D341Med (cell line): ENCODE data around the gene NR1H2.
"Not testable (repeated sequence)": the region's sequence is repeated elsewhere in the genome, so short reads cannot be mapped to it uniquely, and the experiment has no call there.

Source experiments
- DNase-seq: peaks from one replicate; pipeline ENCODE4 v3.0.0; 2012; ENCODE audit warnings: low spot score

The NR1H2 gene

GRCh38 chr19:50376166-50377050 is at the start of gene NR1H2:
NR1H2 (plus strand) TSS chr19:50376457; CDS start chr19:50377606, 1,149 bp downstream.
- peak; percentile 93 for DNase-seq

- no peak for DNase-seq
Observed at GRCh38 chr19:50327013-50327412, 49.2 kb upstream of the NR1H2 start.

GRCh38 chr19:50327461-50328223 is 48.6 kb upstream of the NR1H2 start:
- DNase-seq = no peak

- DNase-seq = peak; percentile 71
Observed at GRCh38 chr19:50328224-50328872, 47.9 kb upstream of the NR1H2 start.

- no peak for DNase-seq
Observed at GRCh38 chr19:50328873-50329145, 47.4 kb upstream of the NR1H2 start.

- DNase-seq = peak; percentile 93
Observed at GRCh38 chr19:50329146-50329925, 46.9 kb upstream of the NR1H2 start, which contains the start of gene KCNC3. KCNC3 (minus strand) TSS chr19:50329377; CDS start chr19:50329082, 295 bp downstream.

- not testable (repeated sequence) for DNase-seq
Observed at GRCh38 chr19:50329926-50330294, 46.3 kb upstream of the NR1H2 start.

- DNase-seq = peak; percentile 97
Observed at GRCh38 chr19:50330365-50331078, 45.7 kb upstream of the NR1H2 start.

- no peak for DNase-seq
Observed at GRCh38 chr19:50331221-50331993, 44.9 kb upstream of the NR1H2 start.

GRCh38 chr19:50331994-50332243 is 44.3 kb upstream of the NR1H2 start:
- no peak for DNase-seq

- DNase-seq = no peak
Observed at GRCh38 chr19:50332244-50333038, 43.8 kb upstream of the NR1H2 start.

- DNase-seq = no peak
Observed at GRCh38 chr19:50333235-50333736, 43.0 kb upstream of the NR1H2 start.

GRCh38 chr19:50333737-50334617 is 42.3 kb upstream of the NR1H2 start:
- no peak for DNase-seq

GRCh38 chr19:50334741-50335421 is 41.4 kb upstream of the NR1H2 start:
- no peak for DNase-seq

GRCh38 chr19:50337031-50337430 is 39.2 kb upstream of the NR1H2 start:
- not testable (repeated sequence) for DNase-seq

GRCh38 chr19:50340331-50340730 is 35.9 kb upstream of the NR1H2 start:
- no peak for DNase-seq

- no peak for DNase-seq
Observed at GRCh38 chr19:50341091-50341564, 35.1 kb upstream of the NR1H2 start.
